IPS DF 4.7 (cell line): ENCODE measurements around the gene ADGRD1.

Source experiments
- DNase-seq: peaks from one replicate; pipeline ENCODE4 v3.0.0-alpha.2; 2013; ENCODE audit warnings: low spot score; ENCODE audit errors: extremely low read depth

The ADGRD1 gene

DNA sequence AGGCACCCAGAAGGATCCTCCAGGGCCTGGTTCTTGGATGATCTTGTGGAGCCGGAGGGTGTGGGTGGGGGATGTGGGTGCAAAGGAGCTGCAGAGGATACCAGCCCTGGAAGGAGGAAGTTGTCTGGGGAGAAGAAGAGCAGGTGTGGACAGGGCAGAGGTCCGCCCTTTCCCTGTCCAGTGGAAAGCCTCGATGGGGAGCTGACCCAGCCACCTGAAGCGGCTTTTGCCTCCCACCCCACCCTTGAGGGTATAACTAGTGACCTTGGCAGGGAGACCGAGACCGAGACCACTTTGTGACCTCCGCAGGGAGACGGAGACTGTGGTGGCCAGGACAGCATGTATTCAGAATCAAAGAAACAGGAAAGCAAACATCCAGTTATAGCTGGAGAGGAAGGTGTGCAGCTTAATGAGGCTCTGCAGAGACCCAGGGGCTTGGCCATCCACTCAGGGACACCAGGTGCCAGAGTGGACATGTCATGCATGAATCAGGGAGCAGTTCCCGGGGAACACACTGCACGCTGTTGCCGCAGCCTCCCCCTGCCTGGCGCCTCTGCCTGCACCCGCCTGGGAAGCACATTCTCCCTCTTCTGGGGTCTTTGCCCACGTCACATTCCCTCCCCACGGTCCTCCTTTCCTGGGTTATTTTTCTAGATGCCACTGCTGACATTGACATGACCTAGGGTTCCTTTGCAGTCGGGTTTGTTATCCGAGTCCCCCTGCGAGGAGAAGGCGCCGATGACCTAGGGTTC, 87.7 kb downstream of the ADGRD1 start:
- no peak for DNase-seq

DNA sequence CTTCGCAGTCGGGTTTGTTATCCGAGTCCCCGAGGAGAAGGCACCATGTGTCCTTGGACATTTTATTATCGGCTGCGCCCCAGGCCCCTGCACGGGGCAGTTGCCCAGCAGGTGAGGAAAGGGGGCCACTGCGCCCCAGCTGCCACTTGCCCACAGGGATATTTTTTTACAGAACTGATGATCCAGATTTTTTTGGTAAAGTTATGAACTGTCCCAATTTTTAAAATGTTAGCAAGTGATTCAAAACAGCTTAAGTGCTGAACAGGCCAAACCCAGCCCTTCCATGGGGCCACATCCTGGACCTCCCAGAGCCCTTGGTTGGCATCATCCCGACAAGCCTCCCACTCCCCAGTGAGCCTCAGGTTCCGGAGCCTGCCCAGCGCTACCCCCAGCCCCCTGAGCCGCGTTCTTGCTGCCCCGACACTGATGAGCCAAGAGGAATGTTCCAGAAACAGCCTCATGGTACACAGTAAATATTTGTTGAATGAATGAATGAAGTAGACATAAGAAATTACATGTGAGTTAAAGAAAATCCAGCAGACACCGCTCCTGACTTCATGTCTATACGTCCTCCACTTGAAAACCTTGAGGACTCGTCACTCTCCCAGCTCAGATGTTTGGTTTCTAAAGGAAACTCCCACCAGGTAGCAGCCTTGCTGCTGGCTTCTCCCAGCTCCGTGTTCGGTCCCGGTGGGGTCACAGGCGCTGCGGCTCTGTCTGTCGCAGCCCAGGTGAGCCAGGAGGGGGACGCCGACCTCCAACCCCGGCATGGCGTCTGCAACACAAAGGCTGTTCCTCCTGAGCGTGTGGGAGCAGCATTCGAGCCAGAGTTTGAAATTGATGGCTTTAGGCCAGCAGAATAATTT, 88.5 kb downstream of the ADGRD1 start:
- DNase-seq = no peak

DNA sequence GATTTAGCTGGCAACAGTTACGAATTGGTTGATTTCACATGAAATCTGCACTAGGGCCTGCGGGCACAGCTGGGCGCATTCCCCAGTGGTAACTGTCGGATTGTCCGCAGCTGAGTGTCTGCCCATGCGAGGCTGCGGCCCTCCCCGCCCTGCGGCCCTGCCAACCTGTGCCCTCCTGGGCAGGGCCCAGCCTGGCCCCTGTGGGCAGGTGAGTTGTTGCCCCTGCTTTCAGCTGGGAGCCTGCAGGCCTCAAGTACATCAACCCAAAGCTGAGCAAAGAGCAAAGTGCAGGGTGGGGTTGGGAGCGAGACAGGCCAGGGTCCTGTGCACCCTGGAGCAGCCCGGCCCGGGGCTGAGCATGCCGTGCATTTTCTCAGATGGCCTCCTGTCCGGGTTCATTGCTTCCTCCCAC, 89.1 kb downstream of the ADGRD1 start:
- no peak for DNase-seq

DNA sequence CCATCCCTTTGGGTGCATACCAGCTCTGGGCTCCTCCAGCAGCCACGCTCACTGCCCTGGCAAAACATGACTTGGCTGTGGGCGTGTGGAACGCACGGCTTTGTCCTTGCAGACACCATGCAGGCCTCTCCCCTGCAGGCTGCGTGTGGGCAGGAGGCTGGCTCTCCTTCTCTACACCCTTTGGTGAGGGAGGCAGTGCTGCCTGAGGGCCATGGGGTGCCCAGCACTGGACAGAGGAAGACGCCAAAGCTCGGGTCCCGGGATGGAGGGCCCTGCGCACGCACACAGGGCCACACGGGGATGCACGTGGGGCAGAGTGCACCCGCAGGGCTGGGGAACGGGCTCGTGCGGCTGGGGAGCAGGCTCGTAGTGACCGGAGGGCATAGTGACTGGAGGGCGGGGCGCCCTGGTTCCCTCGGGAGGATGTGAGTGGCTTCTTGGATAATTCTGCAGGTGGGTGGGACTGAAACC, 89.7 kb downstream of the ADGRD1 start:
- no peak for DNase-seq

DNA sequence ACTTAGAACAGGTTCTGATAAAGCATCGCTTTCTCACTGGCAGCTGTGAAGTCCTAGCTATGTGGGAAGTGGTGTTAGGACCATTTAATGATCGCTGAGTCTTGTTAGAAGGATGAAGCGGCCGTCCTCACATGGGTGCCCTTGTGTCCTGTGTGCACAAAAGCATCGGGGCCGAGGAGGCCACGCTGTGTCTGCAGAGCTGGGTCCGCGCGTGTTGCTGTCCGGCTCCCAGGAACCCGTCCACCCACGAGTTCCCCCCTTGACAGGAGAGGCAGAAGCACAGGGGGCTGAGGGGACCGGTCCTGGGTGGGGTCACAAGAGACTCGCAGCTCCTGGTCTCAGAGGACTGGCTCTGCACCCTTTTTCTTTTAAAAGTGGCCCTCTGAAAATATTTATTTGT, 90.4 kb downstream of the ADGRD1 start:
- DNase-seq = no peak

DNA sequence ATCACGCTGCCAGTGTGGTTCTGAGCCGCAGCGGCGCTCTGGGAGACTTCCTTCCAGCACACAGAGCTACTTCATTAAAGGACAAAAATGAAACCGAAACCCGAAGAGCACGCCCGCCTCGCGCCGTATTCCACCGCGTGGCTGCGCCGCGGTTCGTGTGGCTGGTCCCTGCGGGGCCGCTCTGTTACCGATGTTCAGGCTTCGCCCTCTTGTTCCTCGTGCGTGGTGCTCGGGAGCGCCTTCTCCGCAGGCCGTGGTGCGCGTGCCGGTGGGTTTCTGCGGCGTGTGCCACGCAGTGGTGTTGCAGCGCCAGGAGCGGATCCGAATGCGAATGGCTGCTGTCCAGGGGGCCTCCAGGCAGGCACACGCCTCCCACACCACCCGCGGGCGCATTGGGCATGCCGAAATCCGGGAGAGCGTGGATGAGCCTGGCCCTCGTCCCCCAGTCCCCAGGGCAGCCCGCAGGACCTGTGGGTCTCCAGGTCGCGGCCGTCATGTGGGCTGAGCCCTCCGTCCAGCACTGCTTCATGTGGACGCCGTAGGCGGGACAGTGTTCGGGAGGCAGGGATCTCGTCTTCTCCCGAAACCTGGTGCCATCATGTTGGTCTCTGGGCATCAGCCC, 91.2 kb downstream of the ADGRD1 start:
- DNase-seq = no peak

DNA sequence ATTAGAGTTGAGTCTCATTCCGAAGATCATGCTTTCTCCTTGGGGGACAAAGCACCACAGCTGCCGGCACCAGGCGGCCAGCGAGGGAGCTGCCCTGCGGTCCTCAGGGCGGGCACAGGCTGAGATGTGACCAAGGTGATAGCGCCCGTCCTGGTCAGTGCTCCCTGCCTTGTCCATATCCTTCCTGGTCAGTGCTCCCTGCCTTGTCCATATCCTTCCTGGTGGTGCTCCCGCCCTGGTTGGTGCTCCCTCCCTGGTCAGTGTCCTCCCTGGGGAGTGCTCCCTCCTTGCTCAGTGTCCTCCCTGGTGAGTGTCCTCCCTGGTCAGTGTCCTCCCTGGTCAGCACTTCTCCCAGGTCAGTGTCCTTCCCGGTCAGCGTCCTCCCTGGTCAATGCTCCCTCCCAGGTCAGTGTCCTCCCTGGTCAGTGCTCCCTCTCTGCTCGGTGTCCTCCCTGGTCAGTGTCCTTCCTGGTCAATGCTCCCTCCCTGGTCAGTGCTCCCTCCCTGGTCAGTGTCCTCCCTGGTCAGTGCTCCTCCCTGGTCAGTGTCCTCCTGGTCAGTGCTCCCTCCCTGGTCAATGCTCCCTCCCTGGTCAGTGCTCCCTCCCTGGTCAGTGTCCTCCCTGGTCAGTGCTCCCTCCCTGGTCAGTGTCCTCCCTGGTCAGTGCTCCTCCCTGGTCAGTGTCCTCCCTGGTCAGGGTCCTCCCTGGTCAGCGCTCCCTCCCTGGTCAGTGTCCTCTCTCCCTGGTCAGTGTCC, 92.2 kb downstream of the ADGRD1 start:
- no peak for DNase-seq

DNA sequence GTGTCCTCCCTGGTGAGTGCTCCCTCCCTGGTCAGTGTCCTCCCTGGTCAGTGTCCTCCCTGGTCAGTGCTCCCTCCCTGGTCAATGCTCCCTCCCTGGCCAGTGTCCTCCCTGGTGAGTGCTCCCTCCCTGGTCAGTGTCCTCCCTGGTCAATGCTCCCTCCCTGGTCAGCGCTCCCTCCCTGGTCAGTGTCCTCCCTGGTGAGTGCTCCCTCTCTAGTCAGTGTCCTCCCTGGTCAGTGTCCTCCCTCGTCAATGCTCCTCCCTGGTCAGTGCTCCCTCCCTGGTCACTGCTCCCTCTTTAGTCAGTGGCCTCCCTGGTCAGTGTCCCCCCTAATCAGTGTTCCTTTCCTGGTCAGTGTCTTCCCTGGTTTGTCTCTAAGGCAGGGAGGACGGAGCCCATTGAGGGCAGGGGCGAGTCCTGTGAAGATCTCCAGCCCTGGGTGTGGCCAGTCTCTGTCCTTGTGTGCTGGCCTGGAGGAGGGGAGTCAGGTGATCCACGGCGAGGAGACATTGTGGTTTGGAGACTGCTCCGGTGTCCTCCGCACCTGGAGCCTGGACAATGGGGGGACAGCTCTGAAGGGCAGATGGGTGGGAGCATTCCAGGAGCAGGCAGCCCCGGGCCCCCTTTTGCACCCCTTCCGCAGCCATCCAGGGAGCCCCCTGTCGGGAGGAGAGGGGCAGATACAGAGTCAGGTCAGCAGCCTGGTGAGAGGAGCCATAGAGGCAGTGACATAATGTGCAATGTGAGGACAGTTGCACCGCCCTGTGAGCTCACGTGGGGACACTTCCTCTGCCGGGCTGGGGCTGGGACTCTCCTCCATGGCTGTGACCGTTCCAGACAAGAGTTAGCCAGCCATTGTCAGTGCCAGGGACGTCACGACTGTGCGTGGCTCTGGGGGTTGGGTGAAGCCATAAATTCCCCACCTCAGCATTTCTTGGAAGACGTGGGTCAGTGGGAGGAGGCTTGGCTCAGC, 93.4 kb downstream of the ADGRD1 start:
- no peak for DNase-seq

DNA sequence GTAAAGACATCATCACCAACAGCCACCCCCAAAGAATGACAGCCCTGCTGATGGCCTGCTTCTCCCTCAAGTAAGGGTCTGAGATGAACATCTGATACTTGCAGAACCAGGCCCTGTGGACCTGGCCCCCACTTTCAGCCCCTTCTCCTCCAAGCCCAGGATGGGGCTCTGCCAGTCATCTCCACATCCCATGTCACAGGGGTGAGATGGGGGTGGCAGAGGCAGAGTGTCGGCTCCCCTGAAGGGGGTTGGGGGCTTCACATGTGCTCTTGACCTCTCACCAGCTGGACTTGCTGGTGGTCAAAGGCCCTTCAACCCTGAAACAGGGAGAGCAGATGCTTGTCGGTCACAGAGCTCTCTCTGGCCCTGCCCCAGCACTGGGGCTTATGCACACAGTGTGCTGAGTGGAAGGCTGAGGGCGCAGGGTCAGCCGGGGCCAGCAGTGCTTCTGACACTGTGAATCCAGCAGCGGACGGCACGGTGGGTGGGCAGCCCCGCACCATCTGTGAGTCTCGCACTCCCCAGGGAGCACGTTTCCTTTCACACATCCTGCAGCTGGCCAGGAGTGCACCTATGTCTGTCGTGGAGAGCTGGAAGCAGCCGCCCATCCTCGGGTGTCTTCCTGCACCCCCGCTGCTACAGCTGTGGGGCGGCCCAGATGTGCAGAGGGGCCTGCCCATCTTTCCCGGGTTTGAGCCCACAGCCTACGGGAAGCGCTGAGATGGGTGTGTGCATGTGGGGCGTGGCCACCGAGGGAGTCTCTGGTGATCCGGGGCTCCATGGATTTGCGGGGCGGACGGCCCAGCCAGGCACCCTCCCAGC, 94.3 kb downstream of the ADGRD1 start:
- no peak for DNase-seq

DNA sequence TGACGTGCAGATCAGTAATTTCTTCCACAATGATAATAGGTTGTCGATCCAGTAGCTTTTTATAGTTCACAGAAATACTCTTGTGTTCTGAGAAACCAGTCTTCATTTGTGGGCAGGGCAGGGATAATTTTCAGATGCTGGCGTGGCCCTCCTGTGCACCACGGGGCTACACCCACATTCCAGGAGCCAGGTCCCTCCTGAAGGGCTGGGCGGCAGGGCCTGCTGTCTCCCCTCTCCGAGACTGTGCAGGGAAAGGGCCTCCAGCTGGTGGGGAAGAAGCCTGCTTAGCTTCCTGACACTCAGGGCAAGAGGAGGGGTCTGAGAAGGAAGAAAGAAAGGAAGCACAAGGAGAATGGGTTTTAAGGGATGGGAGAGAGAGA, 94.9 kb downstream of the ADGRD1 start:
- DNase-seq = no peak

DNA sequence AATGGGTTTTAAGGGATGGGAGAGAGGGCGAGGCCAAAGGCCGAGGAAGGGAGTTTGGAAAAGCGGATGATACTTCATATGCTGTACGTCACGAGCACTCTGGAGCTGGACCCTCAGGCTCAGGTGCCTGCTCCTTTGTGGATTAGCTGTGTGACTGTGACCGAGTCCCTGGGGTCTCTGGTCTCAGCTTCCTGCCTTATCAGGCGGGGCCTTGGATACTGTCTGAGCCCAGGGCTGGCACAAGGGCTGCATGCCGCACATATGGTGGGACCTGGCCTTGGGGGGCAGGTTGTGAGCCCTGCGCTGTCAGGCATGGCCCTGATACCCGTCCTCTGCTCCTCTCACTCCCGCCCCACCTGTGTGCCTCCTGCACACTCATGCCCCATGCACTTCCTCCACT, 95.3 kb downstream of the ADGRD1 start:
- DNase-seq = no peak

DNA sequence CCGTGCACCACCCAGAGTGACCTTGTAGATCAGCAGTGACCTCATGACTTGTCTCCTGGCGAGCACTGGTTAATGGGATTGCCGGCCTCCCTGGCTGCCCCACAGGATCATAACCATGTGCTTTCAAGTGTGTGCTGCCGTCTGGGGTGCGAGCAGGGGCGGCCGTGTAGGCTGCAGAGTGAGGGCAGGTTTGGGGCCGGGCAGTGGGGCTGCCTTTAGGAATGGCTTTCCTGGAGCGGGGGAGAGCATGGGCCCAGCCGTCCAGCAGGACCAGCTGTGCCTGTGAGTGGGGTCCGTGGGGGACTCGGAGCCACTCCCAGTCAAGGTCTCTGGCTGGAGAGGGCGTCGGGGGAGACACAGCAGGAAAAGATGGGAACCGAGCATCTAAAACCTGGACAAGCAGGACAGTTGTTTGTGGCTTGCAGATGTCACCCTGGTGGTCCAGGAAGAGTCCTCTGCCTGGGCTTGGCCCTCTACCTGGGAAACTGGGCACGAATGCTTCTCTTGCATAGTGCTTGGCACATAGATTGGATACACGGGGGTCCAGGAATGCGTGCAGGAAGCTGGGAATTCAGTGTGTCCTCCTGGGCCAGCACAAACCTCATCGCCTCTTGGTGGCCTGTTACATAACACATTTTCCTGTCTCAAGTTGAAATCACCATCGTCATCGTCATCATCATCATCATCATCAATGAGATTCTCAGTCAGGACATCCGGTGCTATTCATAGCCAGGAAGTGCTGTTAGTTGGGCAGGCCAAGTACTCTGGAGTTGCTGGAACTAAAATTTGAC, 96.0 kb downstream of the ADGRD1 start:
- DNase-seq = no peak

DNA sequence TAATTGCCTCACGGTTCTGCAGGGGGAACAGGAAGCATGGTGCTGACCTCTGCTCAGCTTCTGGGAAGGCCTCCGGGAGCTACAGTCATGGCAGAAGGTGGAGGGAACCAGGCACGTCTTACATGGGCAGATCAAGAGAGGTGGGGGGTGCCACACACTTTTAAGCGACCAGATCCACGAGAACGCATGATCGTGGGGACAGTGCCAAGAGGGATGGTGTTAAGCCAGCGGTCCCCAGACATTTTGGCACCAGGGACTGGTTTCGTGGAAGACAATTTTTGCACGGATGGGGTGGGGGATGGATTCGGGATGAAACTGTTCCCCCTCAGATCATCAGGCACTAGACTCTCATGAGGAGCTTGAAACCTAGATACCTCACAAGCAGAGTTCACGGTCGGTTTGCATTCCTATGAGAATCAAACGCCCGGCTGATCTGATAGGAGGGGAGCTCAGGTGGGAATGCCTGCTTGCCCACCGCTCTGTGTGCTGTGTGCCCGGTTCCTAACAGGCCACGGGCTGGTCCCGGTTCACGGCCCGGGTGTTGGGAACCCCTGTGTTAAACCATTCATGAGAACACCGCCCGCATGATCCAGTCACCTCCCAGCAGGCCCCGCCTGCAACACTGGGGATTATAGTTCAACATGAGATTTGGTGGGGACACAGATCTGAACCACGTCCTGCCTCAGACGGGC, 96.9 kb downstream of the ADGRD1 start:
- DNase-seq = no peak

DNA sequence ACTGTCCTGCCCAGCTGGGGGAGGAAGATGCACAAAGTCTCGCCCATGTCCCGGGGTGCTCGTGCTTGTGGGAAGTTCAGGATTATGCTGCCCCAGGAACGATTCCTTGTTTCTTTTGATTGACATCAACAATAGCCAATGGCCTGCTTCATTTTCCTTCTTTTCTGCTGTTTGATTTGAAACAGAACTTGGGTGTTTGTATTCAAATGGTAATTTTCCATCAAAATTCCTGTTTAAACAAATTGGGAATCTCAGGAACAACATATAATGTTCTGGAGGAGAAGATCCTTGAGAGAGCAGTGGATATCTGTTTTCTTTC, 97.4 kb downstream of the ADGRD1 start:
- no peak for DNase-seq

DNA sequence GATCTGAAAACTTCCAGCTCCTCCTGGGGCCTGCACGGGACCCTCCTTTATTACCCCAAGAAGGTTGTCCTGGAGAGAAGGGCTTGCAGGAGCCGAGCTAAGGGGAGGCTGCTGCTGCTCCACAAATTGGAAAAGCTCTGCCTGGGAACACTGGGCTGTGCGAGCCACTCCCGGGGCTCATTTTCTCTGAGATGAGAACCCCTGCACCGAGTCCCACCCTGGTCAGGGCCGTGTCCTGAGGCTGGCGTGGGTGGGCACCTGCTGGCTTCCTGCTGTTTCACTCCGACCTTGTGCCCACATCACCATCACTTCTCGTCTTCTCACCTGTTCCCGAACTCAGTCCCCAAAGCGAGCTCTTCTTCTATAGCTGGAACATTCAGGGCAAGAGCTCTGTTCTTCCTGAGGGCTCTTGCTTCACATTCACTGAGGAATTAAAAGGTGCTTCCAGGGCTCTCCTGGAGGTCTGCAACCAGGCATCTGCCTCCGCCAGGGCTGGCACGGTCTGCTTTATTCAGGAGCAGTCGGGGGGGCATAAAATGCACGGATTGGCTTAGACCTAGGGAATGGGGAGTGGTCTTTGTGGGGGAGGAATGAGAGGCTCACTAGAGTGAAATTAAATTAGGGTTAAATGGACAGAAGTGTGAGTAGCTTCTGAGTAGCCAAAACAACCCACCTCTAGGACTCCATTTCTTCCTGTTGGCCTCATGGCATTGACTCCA, 98.5 kb downstream of the ADGRD1 start:
- DNase-seq = no peak

DNA sequence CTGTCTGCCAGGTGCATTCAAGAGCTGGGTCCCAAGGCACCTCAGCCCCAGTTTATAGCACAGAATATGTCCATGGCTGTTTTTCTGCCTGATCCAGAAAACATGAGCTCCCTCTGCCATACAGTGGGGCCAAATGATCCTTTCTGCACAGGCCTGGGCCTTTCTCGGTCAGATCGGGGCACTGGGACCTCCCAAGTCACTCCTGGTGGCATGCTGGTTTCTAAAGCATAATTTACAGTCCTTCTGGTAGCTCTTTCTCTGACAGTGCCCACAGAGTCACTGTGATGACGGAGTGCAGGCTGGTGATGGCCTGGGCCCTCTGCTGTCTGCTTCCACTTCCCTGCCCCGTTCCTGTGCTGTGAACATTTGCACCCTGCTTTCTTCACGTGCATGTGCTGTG, 99.2 kb downstream of the ADGRD1 start:
- no peak for DNase-seq

DNA sequence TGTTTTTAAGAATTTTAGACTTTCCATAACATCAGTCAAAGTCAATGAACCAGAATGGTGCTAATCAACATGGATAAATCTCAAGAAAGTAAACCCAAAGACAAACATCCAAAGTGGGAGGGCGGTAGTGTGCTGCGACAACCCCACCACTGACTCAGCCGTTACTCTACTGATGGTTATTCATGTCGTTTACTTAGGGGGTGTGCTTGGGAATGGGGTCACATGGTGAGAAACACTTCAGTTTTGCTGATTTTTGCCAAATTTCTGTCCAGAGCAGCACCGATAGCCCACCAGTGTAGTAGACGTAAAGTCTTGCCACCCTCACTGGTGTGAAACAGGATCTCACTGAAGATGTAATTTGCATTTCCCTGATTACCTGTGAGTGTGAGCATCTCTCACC, 99.9 kb downstream of the ADGRD1 start:
- no peak for DNase-seq
